ENCODE measurements around the gene SCO1.
"Not testable (repeated sequence)": the region's sequence is repeated elsewhere in the genome, so short reads cannot be mapped to it uniquely, and the experiment has no call there.

Gene SCO1

DNA sequence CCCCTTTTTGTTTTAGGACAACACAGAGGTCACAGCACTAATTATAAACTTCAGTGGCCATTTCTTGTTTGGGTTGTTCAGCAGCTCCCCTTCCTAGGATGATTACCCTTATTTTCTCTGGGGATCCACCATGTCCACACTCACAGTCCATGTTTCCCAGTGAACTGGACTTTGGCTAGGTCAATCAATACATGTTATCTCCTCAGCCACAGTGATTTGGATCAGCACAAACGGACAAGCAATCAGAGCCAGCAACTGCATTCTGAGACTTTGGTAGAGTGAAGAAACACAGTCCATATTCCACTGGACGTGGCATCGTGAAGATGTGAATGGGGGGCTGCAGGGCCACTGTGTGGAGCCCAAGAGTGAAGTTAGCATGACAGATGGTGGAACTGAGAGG, 27.9 kb upstream of the SCO1 start:
- no peak for DNase-seq (ENCODE audit: low read depth)

DNA sequence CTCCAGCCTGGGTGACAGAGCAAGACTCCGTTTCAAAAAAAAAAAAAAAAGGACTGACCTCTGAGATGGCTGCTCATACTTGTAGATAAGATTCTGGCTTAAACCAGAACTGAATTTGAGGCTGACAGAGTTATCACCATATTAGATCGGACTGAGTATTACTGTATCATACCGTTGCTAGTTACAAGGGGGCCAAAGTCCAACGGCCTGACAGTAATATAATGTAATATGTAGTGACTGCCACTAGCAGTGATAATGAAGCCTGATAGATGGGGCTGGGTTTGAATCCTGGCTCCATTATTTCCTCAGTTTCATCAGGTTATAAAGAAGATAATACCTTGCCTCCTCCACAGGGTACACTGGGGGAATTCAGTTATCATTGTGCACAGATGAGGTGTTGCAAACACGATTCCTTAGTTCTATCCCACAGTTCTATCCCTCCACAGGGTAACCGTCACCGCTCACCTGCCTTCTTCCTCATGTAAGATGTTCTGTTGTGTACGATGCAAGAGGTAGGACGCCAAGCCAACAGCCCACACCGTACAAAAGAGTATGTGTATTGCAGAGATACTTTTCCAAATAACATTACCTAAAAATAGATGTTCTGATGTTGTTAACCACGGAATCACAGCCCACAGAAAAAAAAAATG, 27.3 kb upstream of the SCO1 start:
- no peak for DNase-seq (ENCODE audit: low read depth)

DNA sequence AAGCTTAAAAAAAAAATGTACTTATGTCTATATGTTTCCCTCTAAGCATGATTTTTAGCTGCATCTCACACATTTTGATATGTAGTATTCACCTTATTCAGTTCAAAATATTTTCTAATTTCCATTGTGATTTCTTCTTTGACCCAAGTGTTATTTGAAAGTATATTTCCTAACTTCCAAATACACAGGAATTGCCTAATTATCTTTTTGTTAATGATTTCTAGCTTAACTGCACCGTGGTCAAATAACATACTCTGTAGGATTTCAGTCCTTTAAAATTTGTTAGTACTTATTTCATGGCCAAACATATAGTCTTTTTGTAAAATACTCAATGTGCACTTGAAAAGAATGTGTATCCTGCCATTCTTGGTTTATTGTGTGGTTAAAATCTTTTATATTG, 21.2 kb upstream of the SCO1 start:
- DNase-seq (ENCODE audit: low read depth), result no peak

- no peak for DNase-seq (ENCODE audit: low read depth)
Observed at GRCh38 chr17:10716218-10716617, 18.9 kb upstream of the SCO1 start.

GRCh38 chr17:10713318-10713717, 16.0 kb upstream of the SCO1 start:
- no peak for DNase-seq (ENCODE audit: low read depth)

GRCh38 chr17:10705727-10706126, 8.4 kb upstream of the SCO1 start:
- no peak for DNase-seq (ENCODE audit: low read depth)

GRCh38 chr17:10702574-10702973, 5.2 kb upstream of the SCO1 start:
- no peak for DNase-seq (ENCODE audit: low read depth)

DNA sequence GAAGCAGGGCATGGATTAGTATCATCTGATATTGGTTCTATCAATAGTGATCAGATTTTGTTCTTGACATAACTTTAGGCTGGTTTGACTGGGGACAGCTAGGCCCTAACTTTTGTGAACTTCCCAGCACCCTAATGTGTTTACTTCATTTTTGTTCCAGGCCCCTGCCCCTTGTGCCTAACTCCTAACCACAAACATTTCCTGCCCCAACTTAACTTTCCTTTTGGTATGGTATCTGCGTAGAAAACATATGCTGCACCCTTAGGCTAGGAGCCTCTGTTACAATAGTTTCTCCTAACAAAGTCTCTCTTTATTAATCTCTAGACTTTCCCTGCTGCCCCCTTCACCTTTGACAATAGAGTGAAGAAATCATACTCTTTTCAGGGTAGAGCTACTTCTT, 2.5 kb upstream of the SCO1 start:
- no peak for DNase-seq (ENCODE audit: low read depth)

DNA sequence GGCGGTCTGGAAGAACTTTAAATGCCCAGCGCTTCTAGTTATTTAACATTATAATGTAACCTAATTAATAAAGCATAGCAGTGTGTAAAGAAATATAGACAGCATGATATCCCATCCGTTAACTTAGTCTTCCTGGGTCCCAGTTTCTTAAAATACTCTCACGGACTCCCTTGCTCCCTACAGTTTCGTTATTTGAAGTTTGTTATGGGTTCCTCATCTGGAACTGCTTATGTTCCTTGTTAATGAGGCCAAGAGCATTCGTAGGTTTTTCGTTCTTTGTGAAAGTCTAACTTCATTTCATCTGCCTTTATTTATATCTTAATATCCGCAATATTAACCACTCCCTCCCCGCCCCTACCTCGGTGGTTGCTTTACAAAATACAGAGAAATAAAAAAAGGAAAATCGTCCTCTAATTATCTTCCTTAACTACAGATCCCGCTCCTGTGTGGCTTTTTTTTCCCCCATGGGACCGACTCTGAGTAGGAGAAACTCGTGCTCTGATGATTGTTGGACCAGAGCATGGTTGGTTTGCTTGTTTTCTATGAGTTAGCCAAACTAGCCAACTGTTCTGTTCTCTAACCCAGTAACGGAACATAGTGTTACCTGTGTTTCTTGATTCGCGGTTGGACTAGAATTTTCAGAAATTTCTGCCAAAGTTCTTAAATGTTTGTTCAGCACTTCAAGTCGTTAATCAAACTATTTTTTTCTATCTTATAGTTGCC, 924 bp upstream of the SCO1 start:
- no peak for DNase-seq (ENCODE audit: low read depth)

DNA sequence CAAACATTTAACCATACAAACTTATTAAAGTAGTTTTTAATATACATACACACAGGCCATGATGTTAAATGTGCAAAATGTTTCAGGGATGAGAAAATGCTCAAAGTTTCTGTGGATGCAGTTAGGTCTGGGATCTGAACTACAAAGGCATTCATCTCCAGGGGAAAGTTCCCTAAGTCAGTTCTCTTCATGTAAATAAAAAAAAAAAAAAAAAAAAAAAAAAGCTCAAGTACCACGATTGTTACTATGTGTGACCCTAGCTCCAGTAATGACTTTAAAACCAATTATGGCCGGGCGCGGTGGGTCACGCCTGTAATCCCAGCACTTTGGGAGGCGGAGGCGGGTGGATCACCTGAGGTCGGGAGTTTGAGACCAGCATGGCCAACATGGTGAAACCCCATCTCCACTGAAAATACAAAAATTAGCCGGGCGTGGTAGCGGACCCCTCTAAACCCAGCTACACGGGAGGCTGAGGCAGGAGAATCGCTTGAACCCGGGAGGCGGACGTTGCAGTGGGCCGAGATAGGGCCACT, 1.4 kb downstream of the SCO1 start:
- DNase-seq (ENCODE audit: low read depth), result not testable (repeated sequence)

- DNase-seq (ENCODE audit: low read depth), result no peak
Observed at GRCh38 chr17:10687499-10687898, 9.8 kb downstream of the SCO1 start.

DNA sequence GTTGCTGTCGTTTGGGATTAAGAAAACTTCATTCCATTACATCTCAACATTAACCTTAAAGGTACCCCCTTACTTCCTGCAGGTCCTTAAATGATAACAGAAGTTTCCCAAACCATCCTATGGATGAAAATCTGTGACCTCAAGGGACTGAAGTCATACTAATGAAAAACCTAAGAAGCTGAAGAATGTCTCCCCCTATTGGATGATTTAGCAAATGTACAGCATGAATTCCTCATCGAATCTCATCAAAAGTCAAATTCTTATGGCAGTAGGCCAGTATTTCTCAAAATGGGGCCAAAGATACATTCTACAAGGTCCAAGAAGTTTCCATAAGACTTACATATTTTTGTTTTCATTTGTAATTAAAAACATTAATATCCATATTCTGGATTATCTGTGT, 13.5 kb downstream of the SCO1 start:
- DNase-seq (ENCODE audit: low read depth), result no peak

- no peak for DNase-seq (ENCODE audit: low read depth)
Observed at GRCh38 chr17:10681866-10682446, 15.4 kb downstream of the SCO1 start.

GRCh38 chr17:10674704-10675103, 22.6 kb downstream of the SCO1 start:
- no peak for DNase-seq (ENCODE audit: low read depth)

DNA sequence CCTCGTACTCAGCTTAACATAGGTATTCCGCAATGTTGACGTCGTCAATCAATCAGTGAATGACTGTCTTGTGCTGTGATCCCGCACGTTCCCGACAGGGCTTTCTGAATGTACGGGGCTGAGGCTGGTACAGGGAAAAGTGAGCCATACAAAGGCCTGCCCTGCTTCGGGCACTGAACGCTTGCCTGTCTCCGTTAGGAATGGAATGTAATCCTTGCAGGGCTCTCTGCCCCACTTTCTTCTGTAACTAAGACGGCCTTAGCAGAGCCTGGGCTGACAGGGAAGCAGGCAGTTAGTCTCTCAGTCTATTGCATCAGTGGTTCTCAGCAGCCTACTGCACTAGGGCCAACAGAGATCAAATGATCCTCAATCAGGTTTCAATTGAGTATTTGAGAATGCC, 24.0 kb downstream of the SCO1 start:
- no peak for DNase-seq (ENCODE audit: low read depth)

- no peak for DNase-seq (ENCODE audit: low read depth)
Observed at GRCh38 chr17:10668775-10669174, 28.6 kb downstream of the SCO1 start.

- no peak for DNase-seq (ENCODE audit: low read depth)
Observed at GRCh38 chr17:10666906-10667305, 30.4 kb downstream of the SCO1 start.

- DNase-seq (ENCODE audit: low read depth), result no peak
Observed at GRCh38 chr17:10664571-10664970, 32.8 kb downstream of the SCO1 start.

DNA sequence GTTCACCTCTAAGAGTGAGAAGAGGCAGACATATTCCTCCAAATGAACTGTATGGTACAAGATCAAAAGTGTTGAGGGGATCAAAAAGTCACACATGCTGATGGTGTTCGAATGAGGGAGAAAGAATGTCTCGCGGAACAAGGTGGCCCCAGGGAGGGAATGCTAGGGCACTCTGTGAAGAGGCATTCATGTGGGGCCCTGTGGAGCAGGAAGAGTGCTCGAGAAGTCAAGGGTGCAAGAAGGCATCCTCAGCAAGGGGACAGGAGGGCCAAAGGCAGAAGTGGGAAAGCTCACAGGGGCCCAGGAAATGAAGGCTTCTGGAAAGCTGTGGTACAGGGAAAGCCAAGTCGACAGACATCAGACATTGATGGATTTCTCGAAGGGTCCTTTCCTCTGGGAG, 34.1 kb downstream of the SCO1 start:
- DNase-seq (ENCODE audit: low read depth), result no peak

- DNase-seq (ENCODE audit: low read depth), result no peak
Observed at GRCh38 chr17:10661437-10661836, 35.9 kb downstream of the SCO1 start.

DNA sequence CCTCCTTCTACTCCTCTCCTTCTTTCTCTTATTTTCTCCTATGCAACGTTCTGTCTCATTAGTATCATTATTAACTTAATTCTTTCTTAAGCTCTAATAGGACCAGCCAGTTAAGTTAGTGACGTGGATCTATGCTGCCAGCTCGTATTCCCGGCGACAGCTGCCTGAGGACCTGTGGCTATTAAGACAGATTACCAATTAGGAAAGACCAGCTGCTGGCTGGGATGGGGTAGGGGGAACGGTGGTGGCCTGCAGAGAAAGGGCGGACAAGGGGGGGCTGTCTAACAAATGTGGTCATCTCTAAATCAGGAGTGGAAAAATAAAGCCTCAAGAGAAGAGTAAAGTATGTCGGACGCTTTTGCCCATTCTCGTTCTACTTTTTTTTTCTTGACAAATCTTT, 39.5 kb downstream of the SCO1 start:
- DNase-seq (ENCODE audit: low read depth), result no peak

- no peak for DNase-seq (ENCODE audit: low read depth)
Observed at GRCh38 chr17:10657148-10657547, 40.2 kb downstream of the SCO1 start, which contains the start of gene MYH3. Gene MYH3 (minus strand): TSS chr17:10657309. CDS start chr17:10655064, 2,245 bp downstream.

- DNase-seq (ENCODE audit: low read depth), result no peak
Observed at GRCh38 chr17:10653987-10654386, 43.3 kb downstream of the SCO1 start.
